GM12878 (cell line): ENCODE measurements around the gene TM7SF2. TPM values are rescaled to one million over a fixed set of nuclear protein-coding genes. Genes with fewer than 3 reads are reported as not detected.
A peak's percentile ranks its signal among the peaks of the same experiment; 100 is the strongest.

ENCODE experiments used
- BACH1 ChIP-seq: fragments of 450-650 bp; IDR thresholded peaks from 2 replicates; pipeline ENCODE4 v1.6.1; 2017; ENCODE audit warnings: mild to moderate bottlenecking, borderline replicate concordance
- BMI1 ChIP-seq: fragments of 450-650 bp; IDR thresholded peaks from 2 replicates; pipeline ENCODE4 v1.6.1; 2016; ENCODE audit warnings: mild to moderate bottlenecking, moderate library complexity, borderline replicate concordance
- CREB1 ChIP-seq: IDR thresholded peaks from 2 replicates; pipeline ENCODE4 v1.6.1; 2012; ENCODE audit warnings: low read depth, mild to moderate bottlenecking, inconsistent platforms
- CTCF ChIP-seq, 3 experiments: IDR thresholded peaks in 2 of 3; conservative IDR thresholded peaks in 1 of 3; 2 replicates each; pipeline ENCODE4 v1.5.1; 2011; ENCODE audit warnings: low read depth in 3 of 3, low read length in 3 of 3, mild to moderate bottlenecking in 3 of 3, control low read depth in 2 of 3, moderate library complexity in 2 of 3, inconsistent platforms in 1 of 3, mixed read lengths in 1 of 3; ENCODE audit not compliant: control insufficient read depth in 2 of 3, insufficient read depth in 1 of 3; ENCODE audit errors: extremely low read depth in 1 of 3
- ETV6 ChIP-seq, 2 experiments: fragments of 450-650 bp in 1 of 2; IDR thresholded peaks in 1 of 2; conservative IDR thresholded peaks in 1 of 2; 2 replicates each; pipeline ENCODE4 v1.6.1; 2014; ENCODE audit warnings: antibody characterized with exemption in 1 of 2, borderline replicate concordance in 1 of 2, low read depth in 1 of 2, mild to moderate bottlenecking in 1 of 2, moderate library complexity in 1 of 2
- HDAC2 ChIP-seq: fragments of 200-600 bp; sonication (generic); IDR thresholded peaks from 2 replicates; pipeline ENCODE4 v1.6.1; 2017
- HSF1 ChIP-seq: fragments of 150-350 bp; IDR thresholded peaks from 2 replicates; pipeline ENCODE4 v1.6.1; 2014; ENCODE audit warnings: mild to moderate bottlenecking, low read depth, low read length
- KAT2A ChIP-seq: conservative IDR thresholded peaks from 2 replicates; pipeline ENCODE4 v1.6.1; 2011; ENCODE audit warnings: low read depth, low read length; ENCODE audit not compliant: control insufficient read depth
- PAX8 ChIP-seq: fragments of 450-650 bp; IDR thresholded peaks from 2 replicates; pipeline ENCODE4 v1.6.1; 2017; ENCODE audit warnings: mild to moderate bottlenecking, moderate library complexity
- POLR2AphosphoS2 ChIP-seq: IDR thresholded peaks from 2 replicates; pipeline ENCODE4 v1.6.1; 2011; ENCODE audit warnings: low read depth, mild to moderate bottlenecking, low read length, improper control_type of control experiment, moderate library complexity
- RAD51 ChIP-seq: fragments of 450-650 bp; IDR thresholded peaks from 2 replicates; pipeline ENCODE4 v1.6.1; 2016; ENCODE audit warnings: moderate library complexity, mild to moderate bottlenecking, inconsistent platforms
- RCOR1 ChIP-seq: conservative IDR thresholded peaks from 2 replicates; pipeline ENCODE4 v1.6.1; 2012; ENCODE audit warnings: low read depth, low read length, improper control_type of control experiment
- SIN3A ChIP-seq: IDR thresholded peaks from 2 replicates; pipeline ENCODE4 v1.6.1; 2012; ENCODE audit warnings: low read depth, low read length, improper control_type of control experiment
- SMC3 ChIP-seq: IDR thresholded peaks from 2 replicates; pipeline ENCODE4 v1.6.1; 2011; ENCODE audit warnings: low read length, improper control_type of control experiment, borderline replicate concordance
- polyA plus RNA-seq, 11 experiments: library from polyadenylated mRNA; depleted of rRNA in 4 of 11; unstranded in 6 of 11; stranded (reverse) in 5 of 11; fragments of >200 nt; fragmentation: Nextera tagmentation in 4 of 11; fragmentation: Illumina TruSeq in 1 of 11; extraction: Ambion mirVana in 4 of 11; extraction: Trizol in 1 of 11; gene quantifications; 1 replicate in 1 of 11; 2 replicates in 10 of 11; pipeline versions ENCODE4 v1.2.1 to v1.2.3, GENCODE V29; 2011 to 2016; ENCODE audit warnings: inconsistent platforms in 2 of 11, missing spikeins in 2 of 11, low read depth in 1 of 11
- total RNA-seq, 4 experiments: library from RNA; depleted of rRNA in 3 of 4; stranded (reverse); fragments of >200 nt in 3 of 4; fragmentation: Illumina TruSeq in 1 of 4; extraction: Trizol in 1 of 4; gene quantifications; 2 replicates each; pipeline versions ENCODE4 v1.2.1 to v1.2.3, GENCODE V29; 2013 to 2021
- TF ChIP-seq, protein P1 (sequence below): fragments of 450-650 bp; formaldehyde crosslinking; IDR thresholded peaks from 2 replicates; pipeline ENCODE4 v1.4.0; 2022; ENCODE audit warnings: mild to moderate bottlenecking, moderate library complexity
- TF ChIP-seq, protein P2 (sequence below): IDR thresholded peaks from 2 replicates; pipeline ENCODE4 v1.6.1; 2011; ENCODE audit warnings: low read depth, mild to moderate bottlenecking, low read length, moderate library complexity, borderline replicate concordance; ENCODE audit errors: extremely low read depth
- TF ChIP-seq, protein P3 (sequence below): fragments of 450-650 bp; IDR thresholded peaks from 2 replicates; pipeline ENCODE4 v1.6.1; 2014; ENCODE audit warnings: mild to moderate bottlenecking
- TF ChIP-seq, protein P4 (sequence below): fragments of 450-650 bp; conservative IDR thresholded peaks from 2 replicates; pipeline ENCODE4 v1.6.1; 2017; ENCODE audit warnings: mild to moderate bottlenecking, moderate library complexity

TM7SF2 gene
- total and polyA plus RNA-seq, 10 of the 15 experiments (the other 5 are each of a cell fraction or from before 2014, with no cell fraction given) = 0.52 to 57.7 (median 20.7) TPM

DNA sequence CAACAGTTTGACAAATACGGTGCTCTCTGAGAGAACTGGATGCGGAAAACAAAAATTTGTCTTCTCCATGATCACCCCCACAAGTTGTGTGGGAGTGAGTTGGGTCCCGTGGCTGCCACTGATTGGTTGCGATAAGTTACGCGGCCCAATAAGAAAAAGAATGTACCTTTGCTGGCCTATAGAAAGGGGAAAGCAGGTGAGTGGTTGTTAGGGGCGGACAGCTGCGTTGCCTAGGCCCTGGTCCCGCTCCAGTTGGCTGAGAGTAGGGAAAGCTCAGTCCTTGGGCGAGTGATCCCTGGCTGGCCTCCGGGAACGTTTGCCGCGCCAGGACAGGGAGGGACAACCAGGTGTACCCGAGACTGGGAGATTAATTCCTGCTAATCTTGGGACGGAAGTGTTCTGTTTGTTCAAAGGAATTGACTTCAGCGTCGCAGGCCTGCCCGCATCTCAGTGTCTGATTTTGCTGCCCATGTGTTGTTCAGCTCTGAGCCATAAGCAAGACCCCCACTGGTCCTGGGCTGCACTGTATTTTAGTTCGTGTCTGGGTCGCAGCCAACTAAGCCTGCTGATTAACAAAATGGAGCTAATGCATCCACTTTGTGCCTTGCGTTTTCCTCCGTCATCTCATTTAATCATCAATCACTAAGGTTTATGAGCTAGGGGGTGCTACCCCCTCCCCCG is 23.4 kb downstream of the TM7SF2 start (continued):
- TF ChIP-seq, protein P1, sequence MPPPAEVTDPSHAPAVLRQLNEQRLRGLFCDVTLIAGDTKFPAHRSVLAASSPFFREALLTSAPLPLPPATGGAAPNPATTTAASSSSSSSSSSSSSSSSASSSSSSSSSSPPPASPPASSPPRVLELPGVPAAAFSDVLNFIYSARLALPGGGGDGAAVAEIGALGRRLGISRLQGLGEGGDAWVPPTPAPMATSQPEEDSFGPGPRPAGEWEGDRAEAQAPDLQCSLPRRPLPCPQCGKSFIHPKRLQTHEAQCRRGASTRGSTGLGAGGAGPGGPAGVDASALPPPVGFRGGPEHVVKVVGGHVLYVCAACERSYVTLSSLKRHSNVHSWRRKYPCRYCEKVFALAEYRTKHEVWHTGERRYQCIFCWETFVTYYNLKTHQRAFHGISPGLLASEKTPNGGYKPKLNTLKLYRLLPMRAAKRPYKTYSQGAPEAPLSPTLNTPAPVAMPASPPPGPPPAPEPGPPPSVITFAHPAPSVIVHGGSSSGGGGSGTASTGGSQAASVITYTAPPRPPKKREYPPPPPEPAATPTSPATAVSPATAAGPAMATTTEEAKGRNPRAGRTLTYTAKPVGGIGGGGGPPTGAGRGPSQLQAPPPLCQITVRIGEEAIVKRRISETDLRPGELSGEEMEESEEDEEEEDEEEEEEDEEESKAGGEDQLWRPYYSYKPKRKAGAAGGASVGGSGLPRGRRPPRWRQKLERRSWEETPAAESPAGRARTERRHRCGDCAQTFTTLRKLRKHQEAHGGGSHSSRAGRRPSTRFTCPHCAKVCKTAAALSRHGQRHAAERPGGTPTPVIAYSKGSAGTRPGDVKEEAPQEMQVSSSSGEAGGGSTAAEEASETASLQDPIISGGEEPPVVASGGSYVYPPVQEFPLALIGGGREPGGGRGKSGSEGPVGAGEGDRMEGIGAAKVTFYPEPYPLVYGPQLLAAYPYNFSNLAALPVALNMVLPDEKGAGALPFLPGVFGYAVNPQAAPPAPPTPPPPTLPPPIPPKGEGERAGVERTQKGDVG (CRISPR knock-in tag) = no peak
- TF ChIP-seq PAX8 = no peak
- no peak for TF ChIP-seq HSF1
- TF ChIP-seq, protein P2, sequence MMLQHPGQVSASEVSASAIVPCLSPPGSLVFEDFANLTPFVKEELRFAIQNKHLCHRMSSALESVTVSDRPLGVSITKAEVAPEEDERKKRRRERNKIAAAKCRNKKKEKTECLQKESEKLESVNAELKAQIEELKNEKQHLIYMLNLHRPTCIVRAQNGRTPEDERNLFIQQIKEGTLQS = no peak
- no peak for TF ChIP-seq CTCF (IDR thresholded peaks at IDR 0.05 in 2 of 3, conservative IDR thresholded peaks at IDR 0.05 in 1 of 3; ENCODE audit: control insufficient read depth in 2 of 3, extremely low read depth in 1 of 3, insufficient read depth in 1 of 3, low read depth in 3 of 3, low read length in 3 of 3)
- TF ChIP-seq, protein P3, sequence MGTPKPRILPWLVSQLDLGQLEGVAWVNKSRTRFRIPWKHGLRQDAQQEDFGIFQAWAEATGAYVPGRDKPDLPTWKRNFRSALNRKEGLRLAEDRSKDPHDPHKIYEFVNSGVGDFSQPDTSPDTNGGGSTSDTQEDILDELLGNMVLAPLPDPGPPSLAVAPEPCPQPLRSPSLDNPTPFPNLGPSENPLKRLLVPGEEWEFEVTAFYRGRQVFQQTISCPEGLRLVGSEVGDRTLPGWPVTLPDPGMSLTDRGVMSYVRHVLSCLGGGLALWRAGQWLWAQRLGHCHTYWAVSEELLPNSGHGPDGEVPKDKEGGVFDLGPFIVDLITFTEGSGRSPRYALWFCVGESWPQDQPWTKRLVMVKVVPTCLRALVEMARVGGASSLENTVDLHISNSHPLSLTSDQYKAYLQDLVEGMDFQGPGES = peak; percentile 72; the same call in 1 of the 2 replicates
- 0 out of 2 replicates have a peak, but pooled peaks have one; percentile 19 for TF ChIP-seq BACH1
- 0 out of 2 replicates have a peak, but pooled peaks have one; percentile 12 for TF ChIP-seq SMC3
- TF ChIP-seq CREB1 = peak; percentile 48; the same call in 1 of the 2 replicates
- TF ChIP-seq, protein P4, sequence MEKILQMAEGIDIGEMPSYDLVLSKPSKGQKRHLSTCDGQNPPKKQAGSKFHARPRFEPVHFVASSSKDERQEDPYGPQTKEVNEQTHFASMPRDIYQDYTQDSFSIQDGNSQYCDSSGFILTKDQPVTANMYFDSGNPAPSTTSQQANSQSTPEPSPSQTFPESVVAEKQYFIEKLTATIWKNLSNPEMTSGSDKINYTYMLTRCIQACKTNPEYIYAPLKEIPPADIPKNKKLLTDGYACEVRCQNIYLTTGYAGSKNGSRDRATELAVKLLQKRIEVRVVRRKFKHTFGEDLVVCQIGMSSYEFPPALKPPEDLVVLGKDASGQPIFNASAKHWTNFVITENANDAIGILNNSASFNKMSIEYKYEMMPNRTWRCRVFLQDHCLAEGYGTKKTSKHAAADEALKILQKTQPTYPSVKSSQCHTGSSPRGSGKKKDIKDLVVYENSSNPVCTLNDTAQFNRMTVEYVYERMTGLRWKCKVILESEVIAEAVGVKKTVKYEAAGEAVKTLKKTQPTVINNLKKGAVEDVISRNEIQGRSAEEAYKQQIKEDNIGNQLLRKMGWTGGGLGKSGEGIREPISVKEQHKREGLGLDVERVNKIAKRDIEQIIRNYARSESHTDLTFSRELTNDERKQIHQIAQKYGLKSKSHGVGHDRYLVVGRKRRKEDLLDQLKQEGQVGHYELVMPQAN = no peak; the same call in 1 of the 2 replicates
- no peak for TF ChIP-seq HDAC2
- TF ChIP-seq POLR2AphosphoS2 = peak; percentile 50
- TF ChIP-seq ETV6 (conservative IDR thresholded peaks at IDR 0.05 in 1 of 2, IDR thresholded peaks at IDR 0.05 in 1 of 2; ENCODE audit: borderline replicate concordance in 1 of 2, low read depth in 1 of 2) = no peak
- no peak for TF ChIP-seq KAT2A
- no peak for TF ChIP-seq RCOR1
- peak; percentile 94 for TF ChIP-seq BMI1
- 0 out of 2 replicates have a peak, but pooled peaks have one; percentile 4 for TF ChIP-seq SIN3A
- TF ChIP-seq RAD51 = 0 out of 2 replicates have a peak, but pooled peaks have one; percentile 50
